Measurements from ENCODE around the gene NRAP.
A peak's percentile ranks its signal among the peaks of the same experiment; 100 is the strongest.

The NRAP gene

DNA sequence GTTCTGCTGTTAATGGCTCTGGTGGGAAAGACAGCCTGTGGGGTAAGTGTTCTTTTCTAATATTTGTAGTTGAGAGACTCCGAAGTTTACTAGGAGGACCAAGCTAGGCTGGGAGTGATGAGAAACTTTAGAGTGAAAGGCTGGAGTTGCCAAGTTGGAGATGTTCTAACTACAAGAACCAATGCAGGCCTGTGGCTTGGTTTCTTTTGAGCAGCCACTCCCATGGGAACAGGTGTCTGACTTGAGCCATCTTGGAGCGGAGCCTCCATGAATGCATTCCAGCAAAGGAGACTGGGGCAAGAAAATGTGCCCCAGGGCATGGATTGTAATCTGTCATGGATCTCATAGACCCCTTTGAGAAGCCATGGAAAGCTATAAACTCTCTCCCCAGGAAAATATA, 110.7 kb downstream of the NRAP start:
- Mint-ChIP-seq H3K36me3 (no peaks in the 10 kb centered on the region), H3K27ac (no peak overlapping the region), H3K4me1 (no peaks in the 10 kb centered on the region), H3K9me3 (no peaks in the 10 kb centered on the region), H3K4me3 (no peak overlapping the region)
- ATAC-seq: no peak
- DNase-seq (ENCODE audit: low spot score in 2 of 2): no peak

DNA sequence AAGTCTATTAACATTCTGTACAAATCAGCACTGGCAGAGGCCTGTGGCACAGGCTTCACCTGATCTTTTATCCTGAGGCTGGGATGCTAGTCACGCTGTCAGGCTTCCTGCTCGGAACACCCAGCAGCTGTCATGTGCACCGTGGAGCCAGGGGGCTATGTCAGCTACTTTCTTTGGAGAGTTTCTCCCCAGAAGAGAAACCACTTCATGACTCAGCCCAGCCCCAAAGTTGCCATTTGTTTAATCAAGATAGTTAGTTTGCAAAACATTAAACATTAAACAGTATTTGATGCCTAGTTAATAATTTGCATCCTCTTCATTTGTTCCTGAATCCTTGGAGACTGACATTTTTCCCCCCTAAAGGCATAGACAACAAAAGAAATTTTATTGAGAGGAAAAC, 111.1 kb downstream of the NRAP start, which contains the start of gene HABP2:
TSS of gene HABP2 (plus strand) at position 353 of the 400 bp plus-strand sequence. CDS start 69 bp downstream, outside the sequence.
- Mint-ChIP-seq H3K4me3 (no peak within 1 kb of the TSS), H3K27ac (no peak within 1 kb of the TSS), H3K36me3 (no peaks in the 10 kb centered on the region), H3K4me1 (no peaks in the 10 kb centered on the region), H3K9me3 (no peaks in the 10 kb centered on the region)
- ATAC-seq (no peak), DNase-seq (ENCODE audit: low spot score in 2 of 2) (no peak)

DNA sequence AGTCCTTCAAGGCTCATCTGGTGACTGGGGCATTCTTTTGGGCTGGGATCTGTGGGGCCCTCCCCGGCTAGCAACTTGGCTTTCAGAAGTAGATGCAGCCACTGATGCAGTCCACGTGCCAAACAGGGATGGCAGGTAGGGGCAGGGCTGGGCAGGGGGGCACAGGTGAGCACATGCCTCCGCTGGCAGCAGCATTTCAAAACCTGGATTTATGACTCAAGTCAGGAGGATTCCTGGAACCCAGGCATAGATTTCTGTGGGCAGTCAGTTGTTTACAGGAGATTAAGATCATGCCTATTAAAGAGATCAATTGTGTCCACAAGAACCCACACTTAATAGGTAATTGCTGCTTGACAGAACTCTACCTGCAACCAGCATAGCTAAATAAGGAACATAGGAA, 111.8 kb downstream of the NRAP start:
- Mint-ChIP-seq H3K4me1 (no peaks in the 10 kb centered on the region), H3K27ac (no peak overlapping the region), H3K36me3 (no peaks in the 10 kb centered on the region), H3K9me3 (no peaks in the 10 kb centered on the region), H3K4me3 (no peak overlapping the region)
- ATAC-seq (no peak), DNase-seq (ENCODE audit: low spot score in 2 of 2) (no peak)

DNA sequence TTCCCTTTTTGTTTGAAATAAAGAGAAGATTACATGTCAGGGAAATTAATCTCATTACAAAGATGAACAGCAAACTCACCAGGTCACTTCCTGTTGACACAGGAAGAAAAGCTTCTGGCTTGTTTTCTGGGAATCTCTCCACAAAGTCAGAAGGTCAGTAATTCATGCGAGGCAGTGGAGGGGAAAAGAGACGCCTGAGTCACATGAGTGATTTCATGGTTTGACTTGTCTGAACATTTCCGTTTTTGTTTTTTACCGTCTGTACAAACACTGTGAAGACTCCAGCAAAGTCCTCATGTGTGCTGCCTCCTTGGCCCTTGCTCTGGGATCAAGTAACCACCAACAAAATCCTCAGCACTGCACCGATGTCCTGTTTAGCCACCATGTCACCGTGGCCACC, 113.5 kb downstream of the NRAP start:
- H3K27ac Mint-ChIP-seq: no peak overlapping the region
- H3K36me3 Mint-ChIP-seq: no peaks in the 10 kb centered on the region
- no peaks in the 10 kb centered on the region for H3K4me1 Mint-ChIP-seq
- H3K9me3 Mint-ChIP-seq: no peaks in the 10 kb centered on the region
- DNase-seq (ENCODE audit: low spot score in 2 of 2) (no peak), ATAC-seq (no peak)
- no peak overlapping the region for H3K4me3 Mint-ChIP-seq

DNA sequence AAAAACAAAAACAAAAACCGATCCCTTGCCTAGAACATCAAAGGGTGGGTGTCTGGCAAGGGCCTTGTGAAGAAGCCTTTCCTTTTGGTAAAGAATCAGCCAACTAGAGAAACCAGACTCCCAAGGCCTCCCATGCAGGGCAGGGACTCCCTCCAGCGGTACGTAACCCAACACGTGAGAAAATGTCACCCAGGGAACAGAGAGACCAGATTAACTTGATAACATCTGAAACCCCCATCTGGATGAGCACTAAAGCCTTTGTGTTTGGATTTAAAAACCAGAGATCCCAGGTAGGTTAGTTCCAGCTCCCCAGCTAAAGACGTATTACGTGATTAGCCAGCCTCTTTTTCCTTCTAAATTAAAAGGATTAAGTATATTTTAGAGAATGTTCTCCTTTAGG, 114.0 kb downstream of the NRAP start:
- no peak for DNase-seq (ENCODE audit: low spot score in 2 of 2)
- Mint-ChIP-seq H3K9me3 (no peaks in the 10 kb centered on the region), H3K4me3 (no peak overlapping the region), H3K27ac (no peak overlapping the region), H3K4me1 (no peaks in the 10 kb centered on the region), H3K36me3 (no peaks in the 10 kb centered on the region)
- no peak for ATAC-seq

DNA sequence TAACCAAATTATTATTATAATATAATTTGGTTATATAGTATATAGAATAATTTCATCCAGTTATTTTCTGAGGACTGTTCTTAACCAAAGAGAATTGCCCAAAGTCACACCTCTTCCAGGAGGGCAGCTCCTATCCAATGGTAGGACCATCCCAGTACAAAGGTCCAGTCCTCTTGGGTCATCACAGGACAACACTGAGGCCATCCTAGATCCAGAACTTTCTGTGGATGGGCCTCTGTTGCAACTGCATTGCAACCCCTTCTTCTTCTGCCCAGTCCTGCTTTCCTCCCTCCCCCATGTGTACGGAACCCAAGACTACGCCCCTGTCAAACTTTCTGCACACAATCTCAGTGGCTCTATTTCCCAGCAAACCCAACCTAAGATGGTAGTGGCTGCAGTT, 116.4 kb downstream of the NRAP start:
- DNase-seq (ENCODE audit: low spot score in 2 of 2) (no peak), ATAC-seq (no peak)
- Mint-ChIP-seq H3K36me3 (no peaks in the 10 kb centered on the region), H3K27ac (no peak overlapping the region), H3K4me1 (no peaks in the 10 kb centered on the region), H3K4me3 (no peak overlapping the region), H3K9me3 (no peaks in the 10 kb centered on the region)

DNA sequence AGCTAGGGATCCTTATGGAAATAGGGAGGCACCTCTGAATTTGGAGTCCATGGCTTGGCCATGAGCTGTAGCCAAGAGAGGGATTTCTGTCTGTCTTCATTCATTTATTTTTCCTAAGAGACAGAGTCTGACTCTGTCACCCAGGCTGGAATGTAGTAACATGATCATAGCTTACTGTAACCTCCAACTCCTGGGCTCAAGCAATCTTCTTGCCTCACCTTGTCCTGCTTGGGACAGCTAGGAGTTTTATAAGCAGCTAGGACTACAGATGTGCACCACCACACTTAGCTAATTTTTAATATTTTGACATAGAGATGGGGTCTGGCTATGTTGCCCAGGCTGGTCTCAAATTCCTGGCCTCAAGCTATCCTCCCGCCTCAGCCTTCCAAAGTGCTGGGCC, 119.4 kb downstream of the NRAP start:
- DNase-seq (ENCODE audit: low spot score in 2 of 2) (no peak), ATAC-seq (no peak)
- Mint-ChIP-seq H3K9me3 (no peaks in the 10 kb centered on the region), H3K4me3 (no peak overlapping the region), H3K4me1 (peaks cover 6% of the 10 kb centered on the region), H3K27ac (no peak overlapping the region), H3K36me3 (no peaks in the 10 kb centered on the region)

DNA sequence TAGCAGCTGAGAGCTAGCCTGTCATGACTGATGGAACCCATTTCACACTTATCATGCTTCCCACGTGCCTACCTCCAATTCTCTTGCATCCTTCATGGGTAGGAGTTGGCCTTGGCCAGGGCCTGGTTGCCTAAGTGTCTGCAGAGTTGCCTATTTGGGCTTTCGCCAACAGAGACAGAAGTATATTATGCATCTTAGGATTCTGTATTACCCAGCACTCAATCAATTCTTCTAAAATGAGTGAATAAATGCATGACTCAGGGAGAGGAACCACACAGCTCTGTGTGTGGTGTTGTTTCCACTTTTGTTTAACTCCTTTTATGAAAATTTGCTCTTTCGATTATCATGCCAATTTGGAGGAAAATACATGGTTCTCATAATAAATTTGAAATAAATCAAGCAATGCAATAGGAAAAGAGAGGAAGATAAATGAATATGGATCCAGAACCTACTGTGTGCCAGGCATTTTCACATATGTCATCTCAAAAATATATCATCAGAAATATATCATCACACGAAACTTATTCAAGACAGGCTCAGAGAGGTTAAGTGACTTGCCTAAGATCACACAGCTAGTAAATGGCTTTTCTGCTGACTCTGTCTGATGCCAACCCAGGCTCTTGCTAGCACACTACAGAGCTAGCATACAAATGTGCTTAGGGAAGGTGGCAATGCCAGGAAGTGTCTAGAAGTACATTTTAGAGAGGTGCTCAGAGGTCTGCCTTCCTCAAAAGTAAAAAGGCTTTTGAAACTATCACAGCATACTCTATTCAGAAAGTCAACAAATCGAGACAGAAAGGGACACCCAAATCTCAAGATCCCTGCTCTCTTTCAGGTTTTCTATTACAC, 120.5 kb downstream of the NRAP start:
- no peak for ATAC-seq
- no peak overlapping the region for H3K4me3 Mint-ChIP-seq
- no peak overlapping the region for H3K27ac Mint-ChIP-seq
- H3K4me1 Mint-ChIP-seq: peaks cover 7% of the 10 kb centered on the region
- DNase-seq (ENCODE audit: low spot score in 2 of 2): no peak
- H3K36me3 Mint-ChIP-seq: no peaks in the 10 kb centered on the region
- no peaks in the 10 kb centered on the region for H3K9me3 Mint-ChIP-seq

DNA sequence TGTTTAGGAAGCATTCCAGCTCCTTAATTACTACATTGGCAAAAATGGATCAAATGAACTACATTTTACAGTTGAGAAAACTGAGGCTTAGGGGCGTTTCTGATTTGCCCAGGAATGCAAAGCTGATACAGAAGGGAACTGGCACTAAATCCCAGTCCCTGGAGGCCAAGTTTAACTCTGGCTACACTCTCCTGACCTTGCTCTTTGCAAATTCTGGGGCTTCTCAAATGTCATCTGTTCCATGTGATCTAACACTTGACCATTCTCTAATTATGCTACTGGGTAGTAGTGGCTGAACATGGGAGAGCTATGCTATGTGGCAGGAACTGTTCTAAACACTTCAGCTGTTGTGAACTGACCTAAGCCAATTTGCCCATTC, 122.3 kb downstream of the NRAP start:
- no peak overlapping the region for H3K27ac Mint-ChIP-seq
- no peak for ATAC-seq
- H3K4me1 Mint-ChIP-seq: peaks cover 7% of the 10 kb centered on the region
- DNase-seq (ENCODE audit: low spot score in 2 of 2): no peak
- H3K36me3 Mint-ChIP-seq: no peaks in the 10 kb centered on the region
- H3K4me3 Mint-ChIP-seq: no peak overlapping the region
- H3K9me3 Mint-ChIP-seq: no peaks in the 10 kb centered on the region

DNA sequence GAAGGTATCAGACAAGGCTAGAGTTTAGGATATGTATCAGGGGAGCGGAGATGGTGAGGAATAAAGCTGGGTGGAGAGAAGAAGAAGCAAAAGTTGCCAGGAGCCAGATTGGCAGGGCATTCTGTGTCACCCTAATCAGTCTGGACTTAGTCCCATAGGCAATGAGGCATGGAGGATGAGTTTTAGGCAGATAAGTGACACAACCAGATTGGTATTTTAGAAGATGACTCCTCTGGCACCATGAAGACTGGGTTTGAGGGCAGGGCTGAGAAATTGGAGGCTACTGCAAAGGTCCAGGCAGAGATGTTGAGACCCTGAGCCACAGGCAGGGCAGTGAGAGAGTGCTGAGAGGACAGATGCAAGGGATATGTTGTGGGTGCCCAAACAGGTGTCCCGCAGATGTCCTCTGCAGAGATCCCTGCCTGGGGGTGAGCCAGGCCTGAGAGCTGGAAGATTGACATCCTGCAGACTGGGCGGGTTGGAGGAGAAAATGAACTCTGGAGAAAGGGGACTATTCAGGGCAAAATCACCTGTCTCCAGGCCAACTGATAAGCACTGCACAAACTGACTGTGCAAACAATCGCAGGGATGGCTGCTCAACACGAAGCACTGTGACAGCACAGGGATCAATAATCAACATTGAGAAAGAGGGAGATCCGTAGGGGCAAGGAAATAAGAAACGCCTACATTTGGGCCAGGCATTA, 122.8 kb downstream of the NRAP start:
- Mint-ChIP-seq H3K9me3 (no peaks in the 10 kb centered on the region), H3K36me3 (no peaks in the 10 kb centered on the region), H3K4me1 (peaks cover 7% of the 10 kb centered on the region), H3K27ac (no peak overlapping the region), H3K4me3 (no peak overlapping the region)
- ATAC-seq (no peak), DNase-seq (ENCODE audit: low spot score in 2 of 2) (no peak)

DNA sequence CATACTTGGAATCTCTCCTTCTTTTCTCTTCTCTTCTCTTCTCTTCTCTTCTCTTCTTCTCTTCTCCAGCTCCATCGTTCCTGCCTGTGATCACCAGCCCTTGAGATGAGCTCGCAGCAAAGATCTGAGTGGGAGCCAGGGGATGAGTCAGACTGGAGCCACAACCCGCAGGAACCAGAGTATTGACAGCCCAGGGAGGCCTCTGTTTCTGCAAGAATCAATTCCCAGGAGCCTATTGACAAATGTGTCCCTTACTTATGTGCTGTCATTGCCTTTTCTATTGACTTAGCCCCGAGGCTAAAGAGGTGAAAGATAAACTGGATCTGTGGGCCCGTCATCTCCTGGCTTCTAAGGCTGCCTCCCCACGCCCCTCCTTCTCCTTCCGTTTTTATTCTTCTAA, 124.1 kb downstream of the NRAP start:
- Mint-ChIP-seq H3K27ac (no peak overlapping the region), H3K4me3 (no peak overlapping the region), H3K36me3 (no peaks in the 10 kb centered on the region), H3K9me3 (no peaks in the 10 kb centered on the region), H3K4me1 (peaks cover 7% of the 10 kb centered on the region)
- ATAC-seq (peak; percentile 62), DNase-seq (ENCODE audit: low spot score in 2 of 2) (no peak)

Data from stimulated activated effector memory CD8-positive, alpha-beta T cell treated with anti-CD3 and anti-CD28 coated beads, Interleukin-12 subunit alpha, Interleukin-12 subunit beta, amount 100 ng/mL, for 72 hours (primary cell).